ENCODE data around the gene C5orf15. TPM values are rescaled to one million over a fixed set of nuclear protein-coding genes. Genes with fewer than 3 reads are reported as not detected.

The C5orf15 gene
- total and polyA plus RNA-seq, 4 donors, result 21.6 to 118 (median 40.0) TPM

DNA sequence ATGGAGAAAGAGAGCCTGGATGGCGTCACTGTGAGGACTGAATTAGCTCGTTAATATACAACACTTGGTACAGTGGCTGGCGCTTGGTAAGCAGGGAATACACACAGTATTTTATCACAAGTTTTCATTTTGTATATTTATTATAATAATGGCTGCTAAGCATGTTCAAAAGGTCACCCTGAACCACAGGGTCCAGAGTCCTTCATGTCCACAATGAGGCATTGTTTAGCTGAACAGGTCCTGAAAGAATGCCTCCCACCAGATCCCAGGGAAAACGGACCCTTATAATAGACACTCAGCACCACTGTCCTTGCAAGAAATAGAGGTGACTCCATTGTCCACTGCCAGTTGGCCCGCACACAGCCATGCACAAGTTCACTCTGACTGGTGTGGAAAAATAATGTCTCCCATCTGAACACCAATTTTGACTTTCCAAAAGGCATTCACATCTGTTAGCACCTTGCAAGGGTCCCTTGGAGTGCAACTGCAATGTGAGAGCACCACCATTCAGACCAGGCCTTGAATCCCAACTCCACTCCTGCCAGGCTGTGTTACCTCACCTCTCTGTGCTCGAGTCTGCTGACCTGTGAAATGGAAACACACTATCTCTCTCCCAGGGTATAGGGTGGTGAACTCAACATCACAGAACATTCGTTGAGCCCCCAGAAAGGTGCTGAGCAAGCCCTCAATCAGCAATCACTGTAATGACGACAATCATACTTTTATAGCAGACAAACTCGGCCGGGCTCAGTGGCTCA lies 32.5 kb upstream of the C5orf15 start:
- Histone ChIP-seq H3K4me1 (ENCODE audit: control insufficient read depth in 5 of 5, insufficient read depth in 5 of 5, low read length in 5 of 5) (peaks cover 12 to 33% (median 24%) of the 10 kb centered on the region in 5 donors), H3K4me3 (no peak overlapping the region), H3K9me3 (ENCODE audit: control insufficient read depth in 4 of 4, insufficient read depth in 3 of 4, low read length in 3 of 4) (no peaks in the 10 kb centered on the region), H3K27me3 (ENCODE audit: control insufficient read depth in 3 of 3, insufficient read depth in 3 of 3, low read length in 2 of 3) (no peaks in the 10 kb centered on the region), H3K36me3 (ENCODE audit: control insufficient read depth in 4 of 4, insufficient read depth in 4 of 4, low read length in 4 of 4) (peaks cover 0 to 8% (median 2%) of the 10 kb centered on the region in 4 donors), H3K27ac (ENCODE audit: low read depth in 1 of 2, low read length in 1 of 2) (no peak overlapping the region), H3K9ac (ENCODE audit: insufficient read depth in 1 of 2, low read length in 2 of 2) (no peak overlapping the region)
- ATAC-seq (ENCODE audit: insufficient read depth, low FRiP score) (no peak), DNase-seq (no peak)
- TF ChIP-seq, protein P1, sequence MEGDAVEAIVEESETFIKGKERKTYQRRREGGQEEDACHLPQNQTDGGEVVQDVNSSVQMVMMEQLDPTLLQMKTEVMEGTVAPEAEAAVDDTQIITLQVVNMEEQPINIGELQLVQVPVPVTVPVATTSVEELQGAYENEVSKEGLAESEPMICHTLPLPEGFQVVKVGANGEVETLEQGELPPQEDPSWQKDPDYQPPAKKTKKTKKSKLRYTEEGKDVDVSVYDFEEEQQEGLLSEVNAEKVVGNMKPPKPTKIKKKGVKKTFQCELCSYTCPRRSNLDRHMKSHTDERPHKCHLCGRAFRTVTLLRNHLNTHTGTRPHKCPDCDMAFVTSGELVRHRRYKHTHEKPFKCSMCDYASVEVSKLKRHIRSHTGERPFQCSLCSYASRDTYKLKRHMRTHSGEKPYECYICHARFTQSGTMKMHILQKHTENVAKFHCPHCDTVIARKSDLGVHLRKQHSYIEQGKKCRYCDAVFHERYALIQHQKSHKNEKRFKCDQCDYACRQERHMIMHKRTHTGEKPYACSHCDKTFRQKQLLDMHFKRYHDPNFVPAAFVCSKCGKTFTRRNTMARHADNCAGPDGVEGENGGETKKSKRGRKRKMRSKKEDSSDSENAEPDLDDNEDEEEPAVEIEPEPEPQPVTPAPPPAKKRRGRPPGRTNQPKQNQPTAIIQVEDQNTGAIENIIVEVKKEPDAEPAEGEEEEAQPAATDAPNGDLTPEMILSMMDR (IDR thresholded peaks at IDR 0.05; ENCODE audit: control extremely low read depth, extremely low read depth), result no peak
- WGBS, 2 donors, result 93% methylated on average over 10 of the region's 10 CpGs

- H3K9ac ChIP-seq (ENCODE audit: insufficient read depth in 1 of 2, low read length in 2 of 2), result no peak overlapping the region
- H3K36me3 ChIP-seq (ENCODE audit: control insufficient read depth in 4 of 4, insufficient read depth in 4 of 4, low read length in 4 of 4), result peaks cover 0 to 8% (median 2%) of the 10 kb centered on the region in 4 donors
- no peaks in the 10 kb centered on the region for H3K27me3 ChIP-seq (ENCODE audit: control insufficient read depth in 3 of 3, insufficient read depth in 3 of 3, low read length in 2 of 3)
- H3K9me3 ChIP-seq (ENCODE audit: control insufficient read depth in 4 of 4, insufficient read depth in 3 of 4, low read length in 3 of 4), result no peaks in the 10 kb centered on the region
- no peak overlapping the region for H3K4me3 ChIP-seq
- TF ChIP-seq, protein P1 (IDR thresholded peaks at IDR 0.05; ENCODE audit: control extremely low read depth, extremely low read depth), result no peak
- no peak for DNase-seq
- WGBS, 2 donors, result 90 to 98% methylated on average over 5 of the region's 5 CpGs
- no peak for ATAC-seq (ENCODE audit: insufficient read depth, low FRiP score)
- peaks cover 13 to 35% (median 28%) of the 10 kb centered on the region in 5 donors for H3K4me1 ChIP-seq (ENCODE audit: control insufficient read depth in 5 of 5, insufficient read depth in 5 of 5, low read length in 5 of 5)
- H3K27ac ChIP-seq (ENCODE audit: low read depth in 1 of 2, low read length in 1 of 2), result no peak overlapping the region
Observed at GRCh38 chr5:134000091-134000511, 31.7 kb upstream of the C5orf15 start.

DNA sequence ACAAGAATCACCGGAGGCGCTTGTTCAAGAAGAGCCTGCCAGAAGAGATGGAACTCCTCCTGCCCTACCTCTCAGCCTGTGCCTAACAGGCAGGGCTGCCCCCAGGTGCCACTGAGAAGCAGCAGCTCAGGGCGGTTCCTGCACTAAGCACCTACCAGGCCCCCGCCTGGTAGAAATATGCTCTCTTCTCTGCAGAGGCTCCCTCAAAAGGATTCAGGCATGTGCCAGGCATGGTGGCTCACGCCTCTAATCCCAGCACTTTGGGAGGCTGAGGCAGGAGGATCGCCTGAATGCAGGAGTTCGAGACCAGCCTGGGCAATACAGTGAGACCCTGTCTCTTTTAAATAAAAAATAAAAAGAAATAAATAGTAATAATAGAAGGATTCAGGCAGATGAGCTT lies 30.4 kb upstream of the C5orf15 start:
- Histone ChIP-seq H3K9me3 (ENCODE audit: control insufficient read depth in 4 of 4, insufficient read depth in 3 of 4, low read length in 3 of 4) (no peaks in the 10 kb centered on the region), H3K27ac (ENCODE audit: low read depth in 1 of 2, low read length in 1 of 2) (no peak overlapping the region), H3K4me1 (ENCODE audit: control insufficient read depth in 5 of 5, insufficient read depth in 5 of 5, low read length in 5 of 5) (peaks cover 14 to 44% (median 30%) of the 10 kb centered on the region in 5 donors), H3K36me3 (ENCODE audit: control insufficient read depth in 4 of 4, insufficient read depth in 4 of 4, low read length in 4 of 4) (peaks cover 0 to 8% (median 2%) of the 10 kb centered on the region in 4 donors), H3K27me3 (ENCODE audit: control insufficient read depth in 3 of 3, insufficient read depth in 3 of 3, low read length in 2 of 3) (no peaks in the 10 kb centered on the region), H3K4me3 (no peak overlapping the region), H3K9ac (ENCODE audit: insufficient read depth in 1 of 2, low read length in 2 of 2) (no peak overlapping the region)
- ATAC-seq (ENCODE audit: insufficient read depth, low FRiP score) (no peak), DNase-seq (no peak)
- WGBS, 2 donors, result 94% methylated on average over 7 of the region's 7 CpGs
- TF ChIP-seq, protein P1 (IDR thresholded peaks at IDR 0.05; ENCODE audit: control extremely low read depth, extremely low read depth), result no peak

All from lung (tissue), 12 donors.